Stimulated activated CD4-positive, alpha-beta T cell treated with anti-CD3 and anti-CD28 coated beads, Interleukin-4, amount 100 ng/mL, for 4 hours (primary cell): ENCODE results near the gene PRKAA1.
"Not testable (repeated sequence)": the region's sequence is repeated elsewhere in the genome, so short reads cannot be mapped to it uniquely, and the experiment has no call there.

Experiments used
- DNase-seq, 2 experiments: peaks; one replicate each; pipeline ENCODE4 v3.0.0-alpha.2; 2020

The PRKAA1 gene

DNA sequence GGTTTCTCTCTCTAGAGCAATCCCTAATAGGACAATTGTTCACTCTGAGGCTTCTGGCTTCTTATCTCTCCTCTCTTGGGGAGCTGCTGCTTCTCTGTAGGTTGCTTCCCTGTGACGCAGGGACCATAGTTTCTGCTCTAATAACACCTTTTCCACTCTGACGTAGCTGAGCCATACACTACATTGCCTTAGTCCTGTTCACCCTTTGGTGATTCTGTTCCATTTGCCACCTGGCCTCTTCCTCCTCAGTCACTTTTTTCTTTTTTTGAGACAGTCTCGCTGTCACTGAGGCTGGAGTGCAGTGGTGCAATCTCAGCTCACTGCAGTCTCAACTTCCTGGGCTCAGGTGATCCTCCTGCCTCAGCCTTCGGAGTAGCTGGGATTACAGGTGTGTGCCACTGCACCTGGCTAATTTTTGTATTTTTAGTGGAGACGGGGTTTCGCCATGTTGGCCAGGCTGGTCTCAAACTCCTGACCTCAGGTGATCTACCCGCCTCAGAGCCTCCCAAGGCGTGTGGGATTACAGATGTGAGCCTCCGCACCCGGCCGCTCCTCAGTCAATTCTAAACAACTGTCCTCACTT, 27.4 kb upstream of the PRKAA1 start:
- not testable (repeated sequence) for DNase-seq

DNA sequence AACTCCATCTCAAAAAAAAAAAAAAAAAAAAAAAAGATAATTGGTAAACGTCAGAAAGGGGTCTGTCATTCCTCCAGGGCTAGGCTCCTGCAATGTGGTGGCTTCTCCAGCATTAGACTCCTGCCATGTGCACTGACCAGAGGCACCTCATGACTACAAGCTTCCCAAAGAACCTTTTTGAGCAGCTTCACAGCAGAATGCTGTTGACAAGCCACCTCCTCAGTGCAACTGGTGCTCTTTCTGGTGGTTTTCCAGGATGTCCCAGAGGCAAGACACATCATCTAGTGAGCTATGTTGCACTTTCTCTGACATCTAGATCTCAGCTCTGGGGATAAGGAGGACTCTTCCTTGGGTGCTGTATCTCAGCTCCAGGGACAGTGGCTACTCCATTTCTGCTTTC, 25.3 kb upstream of the PRKAA1 start:
- DNase-seq: no peak

DNA sequence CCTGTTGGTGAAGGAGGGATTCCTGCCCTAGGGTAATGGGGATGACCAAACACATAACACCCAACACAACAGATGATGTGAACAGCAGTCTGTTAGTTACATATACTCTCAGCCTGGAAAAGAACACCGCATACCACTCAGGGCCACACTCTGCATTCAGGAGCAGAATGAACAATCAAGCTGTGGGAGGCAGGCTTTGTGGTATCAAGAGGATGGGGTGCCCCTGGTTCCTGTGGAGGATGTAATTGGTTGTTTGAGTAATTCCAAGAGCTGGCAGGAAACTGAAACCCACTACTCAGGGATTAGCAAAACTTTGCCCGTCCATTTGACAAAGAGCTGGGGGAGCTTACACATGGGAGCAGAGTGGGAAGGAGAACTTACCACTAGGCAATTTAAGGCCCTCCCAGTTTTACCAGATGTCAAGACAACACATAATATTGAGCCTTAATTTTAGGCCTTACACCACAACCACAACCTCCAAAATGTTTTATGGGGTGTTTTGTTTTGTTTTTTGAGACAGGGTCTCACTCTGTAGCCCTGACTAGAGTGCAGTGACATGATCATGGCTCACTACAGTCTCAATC, 15.6 kb upstream of the PRKAA1 start:
- DNase-seq: no peak

DNA sequence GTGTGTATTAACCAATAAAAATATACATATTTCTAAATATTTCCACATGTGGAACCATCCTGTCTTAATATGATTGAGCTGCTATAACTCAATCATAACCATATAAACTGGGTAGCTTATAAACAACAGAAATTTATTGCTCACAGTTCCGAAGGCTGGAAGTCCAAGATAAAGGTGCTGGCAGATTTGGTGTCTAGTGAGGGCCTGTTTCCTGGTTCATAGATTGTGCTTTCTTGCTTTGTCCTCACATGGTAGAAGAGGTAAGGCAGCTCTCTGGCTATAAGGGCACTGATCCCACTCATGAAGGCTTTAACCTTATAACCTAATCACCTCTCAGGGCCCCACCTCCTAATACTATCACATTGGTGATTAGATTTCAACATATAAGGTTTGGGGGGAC, 14.0 kb upstream of the PRKAA1 start:
- DNase-seq: no peak

DNA sequence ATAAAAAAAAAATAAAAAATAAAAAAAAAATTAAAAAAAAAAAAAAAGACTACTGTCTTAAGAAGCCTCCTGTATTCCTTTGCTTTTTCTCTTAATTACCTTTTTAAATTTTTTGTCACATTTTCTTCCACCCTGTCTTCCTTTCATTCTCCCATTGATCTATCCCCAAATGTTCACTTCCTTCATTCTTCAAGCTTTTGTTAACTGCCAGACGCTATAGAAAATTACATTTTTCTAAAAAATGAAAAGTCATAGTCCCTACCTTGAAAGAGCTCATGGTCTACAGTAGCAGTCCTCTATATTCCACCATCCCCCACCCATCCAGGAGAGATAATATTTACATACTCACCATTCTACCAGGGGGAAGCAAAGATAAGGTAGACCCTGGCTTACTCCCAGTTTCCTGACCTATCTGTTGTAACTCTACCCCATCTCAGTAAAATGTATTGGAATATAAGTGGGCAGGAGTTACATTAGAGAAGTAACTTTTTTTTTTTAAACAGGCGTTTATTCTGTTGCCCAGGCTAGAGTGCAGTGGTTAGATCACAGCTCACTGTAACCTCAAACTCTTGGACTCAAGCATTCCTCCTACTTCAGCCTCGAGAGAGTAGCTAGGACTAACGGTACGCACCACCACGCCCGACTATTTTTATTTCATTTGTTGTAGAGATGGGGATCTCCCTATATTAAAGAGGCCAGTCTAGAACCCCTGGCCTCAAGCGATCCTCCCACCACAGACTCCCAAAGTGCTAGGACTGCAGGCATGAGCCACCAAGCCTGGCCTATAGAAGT, 3.8 kb upstream of the PRKAA1 start:
- no peak for DNase-seq

DNA sequence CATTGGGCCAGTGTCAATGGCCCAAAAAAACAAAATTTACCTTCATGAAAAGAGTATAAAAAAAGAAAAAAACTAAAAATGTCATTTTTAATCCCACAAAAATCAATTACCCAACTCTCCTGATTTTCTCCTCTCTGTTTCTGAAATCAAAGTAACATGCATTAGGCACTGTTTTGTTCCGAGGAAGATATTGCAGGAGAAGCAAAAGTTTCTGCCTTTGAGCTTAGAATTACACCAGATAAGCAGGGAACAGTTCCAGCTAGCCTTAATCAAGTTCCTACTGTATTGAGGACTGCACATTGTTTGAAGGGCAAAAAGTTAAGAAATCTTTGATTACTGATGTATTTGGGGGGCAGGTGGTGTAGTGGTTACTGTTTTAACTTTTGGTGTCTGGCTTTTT, 1.1 kb upstream of the PRKAA1 start:
- no peak for DNase-seq

DNA sequence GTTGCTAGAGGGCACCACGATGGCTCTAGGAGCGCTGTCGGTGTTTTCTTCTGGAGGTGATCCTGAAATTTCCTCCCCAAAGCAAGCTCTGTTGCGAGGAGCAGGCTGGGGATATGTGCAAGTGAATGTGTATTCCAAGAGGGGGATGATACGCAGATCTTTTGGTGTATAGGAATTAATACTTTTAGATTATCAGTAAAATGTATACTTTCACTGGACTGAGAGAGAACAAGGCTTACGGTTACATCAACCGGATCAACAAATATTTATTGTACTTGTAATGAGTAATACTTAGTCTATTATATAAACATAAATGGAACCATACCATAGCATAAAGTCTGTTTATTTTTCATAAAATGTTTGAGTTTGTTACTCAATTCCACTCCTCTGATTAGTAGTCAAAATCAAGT, 632 bp upstream of the PRKAA1 start:
- DNase-seq: no peak

DNA sequence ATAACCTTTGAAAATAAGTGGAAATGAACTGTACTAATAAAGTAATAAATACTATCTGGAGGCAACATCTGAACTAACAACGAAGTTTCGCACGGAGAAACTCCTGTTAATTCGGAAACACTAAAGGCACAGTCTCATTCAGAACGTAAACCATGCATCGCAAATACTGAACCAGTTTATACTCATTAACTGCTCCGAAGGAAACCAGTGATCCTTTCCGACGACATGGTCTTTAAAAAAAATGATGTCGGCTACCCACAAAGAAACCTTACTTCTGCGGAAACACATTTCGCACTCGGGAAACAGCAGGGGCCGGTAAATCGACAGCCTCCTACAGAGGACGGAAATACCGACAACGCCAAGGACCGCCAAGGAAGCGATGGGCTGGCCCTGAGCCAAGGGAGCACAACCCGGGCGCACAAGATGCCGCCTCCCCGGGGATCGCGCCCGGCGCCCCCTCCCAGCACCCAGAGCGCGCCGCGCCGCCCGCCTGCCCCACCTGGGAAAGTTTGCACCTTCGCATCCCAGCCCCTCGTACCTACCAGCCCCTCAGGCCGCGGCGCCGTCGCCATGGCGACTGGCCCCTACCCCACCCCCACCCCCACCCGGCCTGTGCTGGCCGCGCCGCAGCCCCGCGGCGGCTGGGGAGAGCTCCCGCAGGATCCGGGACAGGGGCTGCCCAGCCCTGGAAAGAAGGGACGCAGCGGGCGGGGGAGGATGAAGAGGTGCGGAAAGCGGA, 732 bp downstream of the PRKAA1 start:
- peak; percentile 64 to 70 for DNase-seq

DNA sequence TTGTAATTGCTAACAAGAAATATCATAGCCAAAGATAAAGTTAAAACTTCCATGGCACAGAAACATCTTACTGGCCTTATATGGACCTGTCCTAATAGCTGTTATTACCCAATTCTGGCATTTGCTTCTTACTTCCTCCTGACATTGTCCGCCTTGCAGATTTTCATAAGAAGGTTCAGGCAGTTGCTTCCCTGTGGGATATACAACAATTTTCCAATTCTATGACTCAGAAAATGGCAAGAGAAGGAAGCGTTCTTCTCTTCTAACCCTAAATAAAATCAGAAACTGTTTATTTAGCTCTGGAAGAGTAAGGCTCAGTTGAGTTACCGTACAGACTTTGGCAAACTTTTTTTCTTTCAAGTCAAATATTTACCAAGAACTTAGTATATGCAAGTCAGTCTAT, 1.7 kb downstream of the PRKAA1 start:
- no peak for DNase-seq

DNA sequence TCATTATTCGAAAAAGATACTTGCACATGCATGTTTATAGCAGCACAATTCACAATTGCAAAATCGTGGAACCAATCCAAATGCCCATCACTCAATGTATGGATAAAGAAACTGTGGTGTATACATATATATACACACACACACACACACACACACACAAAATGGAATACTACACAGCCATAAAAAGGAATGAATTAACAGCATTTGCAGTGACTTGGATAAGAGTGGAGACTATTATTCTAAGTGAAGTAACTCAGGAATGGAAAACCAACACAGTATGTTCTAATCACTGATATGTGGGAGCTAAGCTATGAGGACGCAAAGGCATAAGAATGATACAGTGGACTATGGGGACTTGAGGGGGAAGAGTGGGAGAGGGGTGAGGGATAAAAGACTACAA, 3.3 kb downstream of the PRKAA1 start:
- DNase-seq: not testable (repeated sequence)

DNA sequence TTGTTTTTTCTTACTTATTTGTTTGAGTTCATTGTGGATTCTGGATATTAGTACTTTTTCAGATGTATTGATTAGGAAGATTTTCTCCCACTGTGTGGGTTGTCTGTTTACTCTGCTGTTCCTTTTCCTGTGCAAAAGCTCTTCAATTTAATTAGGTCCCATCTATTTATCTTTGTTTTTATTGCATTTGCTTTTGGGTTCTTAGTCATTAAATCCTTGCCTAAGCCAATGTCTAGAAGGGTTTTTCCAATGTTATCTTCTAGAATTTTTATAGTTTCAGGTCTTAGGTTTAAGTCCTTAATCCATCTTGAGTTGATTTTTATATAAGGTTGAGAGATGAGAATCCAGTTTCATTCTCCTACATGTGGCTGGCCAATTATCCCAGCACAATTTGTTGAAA, 3.8 kb downstream of the PRKAA1 start:
- not testable (repeated sequence) for DNase-seq

DNA sequence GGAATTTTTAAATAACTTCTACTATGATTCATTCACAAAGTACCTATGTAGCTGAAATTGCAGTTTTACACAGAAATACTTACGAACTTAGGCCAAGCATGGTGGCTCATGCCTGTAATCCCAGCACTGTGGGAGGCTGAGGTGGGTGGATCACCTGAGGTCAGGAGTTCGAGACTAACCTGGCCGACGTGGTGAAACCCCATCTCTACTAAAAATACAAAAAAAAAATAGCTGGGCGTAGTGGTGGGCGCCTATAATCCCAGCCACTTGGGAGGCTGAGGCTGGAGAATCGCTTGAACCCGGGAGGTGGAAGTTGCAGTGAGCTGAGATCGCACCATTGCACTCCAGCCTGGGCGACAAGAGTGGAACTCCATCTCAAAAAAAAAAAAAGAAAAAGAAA, 5.5 kb downstream of the PRKAA1 start:
- not testable (repeated sequence) for DNase-seq

DNA sequence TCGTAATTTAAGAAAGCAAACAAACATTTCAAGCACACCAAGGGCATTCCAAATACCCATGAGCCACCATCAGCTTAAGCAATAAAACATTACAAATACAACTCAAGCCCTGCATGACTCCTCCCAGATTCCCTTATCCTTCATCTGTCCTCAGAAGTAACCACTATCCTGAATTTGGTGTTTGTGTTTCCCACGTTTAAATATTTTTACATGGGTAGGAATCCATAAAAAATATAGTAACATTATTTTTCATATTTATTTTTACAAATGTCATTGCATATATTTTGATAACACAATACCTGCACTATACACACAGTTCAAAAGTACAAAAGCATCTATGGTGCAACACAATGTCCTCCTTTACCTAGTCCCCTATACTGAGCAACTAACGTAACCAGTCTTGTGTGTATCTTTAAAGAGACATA, 6.4 kb downstream of the PRKAA1 start:
- no peak for DNase-seq

DNA sequence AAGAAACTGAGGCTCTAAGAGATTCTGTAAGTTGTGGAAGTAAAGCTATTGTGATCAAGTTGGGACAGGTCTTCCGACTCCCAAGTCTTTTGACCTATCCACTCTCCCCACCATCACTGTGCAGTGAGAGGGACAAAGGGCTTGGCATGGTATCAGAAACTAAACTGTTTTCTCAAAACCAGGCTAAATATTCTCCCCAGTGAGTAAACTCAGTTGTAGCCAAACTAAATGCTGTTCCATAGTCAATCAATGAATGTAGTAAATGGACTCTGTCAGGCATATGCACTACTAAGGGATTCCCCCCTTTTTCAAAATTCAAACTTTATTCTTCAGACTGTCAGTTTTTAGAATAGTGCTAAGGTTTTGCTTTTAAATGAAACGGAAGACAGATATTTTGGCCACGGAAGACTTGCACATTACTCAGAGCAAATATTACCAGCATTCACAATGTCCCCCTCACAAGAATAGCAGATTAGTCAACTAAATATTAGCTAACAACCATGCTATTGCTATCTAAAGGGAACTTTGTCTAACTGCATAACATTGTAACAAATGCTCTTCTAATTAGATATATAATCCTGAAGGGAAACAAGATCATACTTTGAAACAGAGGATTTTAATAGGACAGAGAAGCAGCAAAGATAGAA, 7.1 kb downstream of the PRKAA1 start:
- DNase-seq: no peak

DNA sequence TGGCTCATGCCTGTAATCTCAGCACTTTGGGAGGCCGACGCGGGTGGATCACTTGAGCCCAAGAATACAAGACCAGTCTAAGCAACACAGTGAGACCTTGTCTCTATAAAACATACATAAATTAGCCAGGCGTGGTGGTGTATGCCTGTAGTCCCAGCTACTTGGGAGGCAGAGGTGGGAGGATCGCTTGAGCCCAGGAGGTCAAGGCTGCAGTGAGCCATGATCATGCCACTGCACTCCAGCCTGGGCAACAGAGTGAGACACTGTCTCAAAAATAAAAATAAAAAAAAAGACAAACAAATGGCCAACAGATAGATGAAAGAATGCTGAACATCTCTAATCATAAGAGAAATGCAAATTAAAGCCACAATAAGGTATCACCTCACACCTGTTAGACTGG, 9.2 kb downstream of the PRKAA1 start:
- not testable (repeated sequence) for DNase-seq

DNA sequence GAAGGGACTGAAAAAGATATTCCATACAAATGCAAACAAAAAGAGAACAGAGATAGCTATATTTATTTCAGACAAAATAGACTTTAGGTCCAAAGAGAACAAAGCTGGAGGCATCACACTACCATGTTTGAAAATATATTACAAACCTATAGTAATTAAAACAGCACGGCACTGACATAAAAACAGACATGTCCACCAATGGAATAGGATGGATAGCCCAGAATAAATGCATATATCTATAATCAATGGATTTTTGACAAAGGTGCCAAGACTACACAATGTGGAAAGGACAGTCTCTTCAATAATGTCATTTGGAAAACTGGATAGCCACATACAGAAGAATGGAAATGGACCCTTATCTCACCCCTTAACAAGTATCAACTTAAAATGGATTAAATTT, 10.2 kb downstream of the PRKAA1 start:
- DNase-seq: no peak

DNA sequence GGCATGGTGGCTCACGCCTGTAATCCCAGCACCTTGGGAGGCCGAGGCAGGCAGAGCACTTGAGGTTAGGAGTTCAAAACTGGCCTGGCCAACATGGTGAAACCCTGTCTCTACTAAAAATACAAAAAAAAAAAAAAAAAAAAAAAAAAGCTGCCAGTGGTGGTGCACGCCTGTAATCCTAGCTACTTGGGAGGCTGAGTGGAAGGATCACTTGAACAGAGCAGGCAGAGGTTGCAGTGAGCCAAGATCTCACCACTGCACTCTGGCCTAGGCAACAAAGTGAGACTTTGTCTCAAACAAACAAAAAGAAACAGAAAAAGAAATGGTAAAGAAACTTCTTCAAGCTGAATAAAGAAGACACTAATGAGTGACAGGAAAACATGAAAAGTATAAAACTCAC, 11.5 kb downstream of the PRKAA1 start:
- not testable (repeated sequence) for DNase-seq

DNA sequence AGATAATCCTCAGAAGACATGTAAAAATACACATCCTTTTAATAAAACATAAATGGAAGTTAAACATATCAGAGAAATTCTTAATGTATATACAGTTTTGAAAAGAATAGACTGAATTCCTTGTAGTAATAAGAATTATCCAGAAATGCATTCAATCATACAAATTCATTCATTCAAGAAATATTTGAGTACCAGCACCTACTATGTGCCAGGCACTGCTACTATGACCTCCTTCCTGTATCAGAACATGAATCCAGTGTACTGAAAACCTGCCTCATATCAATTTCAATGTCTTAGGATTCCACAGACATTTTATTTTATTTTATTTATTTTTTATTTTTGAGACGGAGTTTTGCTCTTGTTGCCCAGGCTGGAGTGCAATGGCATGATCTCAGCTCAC, 13.3 kb downstream of the PRKAA1 start:
- no peak for DNase-seq

DNA sequence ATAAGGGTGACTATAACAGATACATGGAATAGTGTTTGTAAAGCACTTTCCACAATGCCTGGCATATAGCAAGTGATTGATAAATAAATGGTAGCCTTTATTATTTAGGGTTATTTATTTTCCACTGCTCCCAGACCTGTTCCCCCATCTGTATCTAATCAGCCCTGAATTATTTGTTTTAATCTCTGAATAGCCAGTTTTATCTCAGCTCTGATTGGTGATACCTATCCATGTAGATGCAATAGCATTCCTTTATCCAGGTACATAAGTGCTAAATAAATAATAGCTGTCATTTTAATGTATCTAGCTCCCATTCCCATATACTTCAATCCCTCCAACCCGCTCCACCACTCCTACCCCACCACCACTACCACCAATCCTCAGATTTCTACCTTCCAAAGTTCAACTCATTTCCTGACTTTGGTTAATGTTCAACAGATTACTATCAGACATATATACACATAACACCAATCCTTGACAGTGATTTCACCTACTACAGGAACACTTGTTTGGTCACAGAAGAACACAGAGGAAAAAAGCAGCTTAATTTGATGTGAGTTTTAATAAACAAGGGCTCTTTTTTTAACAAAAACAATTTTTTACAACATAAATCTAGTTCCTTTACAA, 14.0 kb downstream of the PRKAA1 start:
- DNase-seq: no peak

DNA sequence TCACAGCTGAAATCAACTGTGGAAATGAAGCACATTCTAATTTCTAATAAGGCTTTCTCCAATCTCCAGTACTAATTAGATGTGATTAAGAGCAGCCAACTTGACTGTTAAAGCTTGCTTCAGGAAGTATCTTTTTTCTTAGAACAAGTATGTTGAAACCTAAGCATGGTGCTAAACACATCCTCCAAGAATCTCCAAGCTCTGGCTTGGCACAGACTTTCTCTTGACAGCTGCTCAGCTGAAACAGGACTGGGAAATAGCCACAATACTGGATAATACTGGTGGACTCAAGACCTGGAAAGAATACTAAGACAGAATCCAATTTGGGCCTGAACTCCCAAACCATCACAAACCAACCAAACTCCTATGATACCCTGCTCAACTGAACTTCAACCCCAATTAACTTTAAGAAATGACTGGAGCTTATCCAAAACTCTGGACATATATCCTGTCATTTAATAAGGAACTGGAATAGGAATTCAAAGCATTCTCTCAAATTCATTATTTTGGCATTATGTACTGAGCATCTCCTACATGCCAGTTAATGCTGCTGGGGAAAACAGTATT, 16.2 kb downstream of the PRKAA1 start:
- no peak for DNase-seq

DNA sequence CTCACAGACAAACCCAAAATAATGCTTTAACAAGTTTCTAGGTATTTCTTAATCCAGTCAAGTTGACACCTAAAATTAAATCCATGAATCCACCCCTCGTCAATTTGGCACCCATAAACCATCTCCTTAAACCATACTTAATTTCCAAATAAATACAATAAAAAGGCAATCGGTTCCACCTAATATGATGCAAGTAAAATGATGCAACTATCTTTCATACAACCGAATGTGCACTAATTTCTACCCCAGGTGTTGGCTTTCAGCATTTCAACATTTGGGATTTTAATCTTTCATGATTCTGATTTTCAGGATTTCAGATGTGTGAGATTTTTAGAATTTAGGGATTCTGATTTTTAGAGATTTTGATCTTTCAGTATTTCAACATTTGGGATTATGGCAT, 17.3 kb downstream of the PRKAA1 start:
- DNase-seq: no peak

DNA sequence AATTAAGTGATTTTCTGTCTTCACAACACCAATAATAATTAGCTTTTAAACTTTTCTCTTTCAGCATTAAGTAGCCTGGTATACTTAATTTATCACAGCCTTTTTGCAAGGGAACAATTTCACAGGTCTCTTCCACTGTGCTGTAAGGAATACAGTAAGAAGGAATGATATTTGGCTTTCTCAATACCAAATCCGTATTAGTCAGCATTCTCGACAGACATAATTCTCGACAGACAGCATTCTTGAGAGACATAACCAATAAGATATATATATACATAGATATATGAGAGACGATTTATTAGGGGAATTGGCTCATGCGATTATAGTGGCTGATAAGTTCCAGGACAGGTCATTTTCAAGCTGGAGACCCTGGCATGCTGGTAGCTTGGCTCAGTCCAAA, 18.0 kb downstream of the PRKAA1 start:
- DNase-seq: no peak
